ENCODE measurements around the gene SLAMF9. TPM values are rescaled to one million over a fixed set of nuclear protein-coding genes. Genes with fewer than 3 reads are reported as not detected.

SLAMF9 gene
- total and polyA plus RNA-seq, 11 donors, result 0.24 to 0.88 TPM; not detected in 9

DNA sequence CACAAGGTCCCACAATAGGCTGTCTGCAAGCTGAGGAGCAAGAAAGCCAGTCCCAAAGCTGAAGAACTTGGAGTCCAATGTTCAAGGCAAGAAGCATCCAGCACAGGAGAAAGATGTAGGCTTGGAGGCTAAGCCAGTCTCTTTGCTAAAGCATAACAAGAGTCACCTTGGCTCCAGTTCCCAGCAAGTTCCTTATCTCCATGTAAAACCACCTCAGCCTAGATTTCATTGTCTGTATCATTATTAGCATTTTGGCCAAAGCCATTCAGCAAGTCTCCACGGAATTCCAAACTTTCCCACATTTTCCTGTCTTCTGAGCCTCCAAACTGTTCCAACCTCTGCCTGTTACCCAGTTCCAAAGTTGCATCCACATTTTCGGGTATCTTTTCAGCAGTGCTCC, 40.9 kb upstream of the SLAMF9 start:
- Histone ChIP-seq H3K27ac (no peak overlapping the region), H3K9me3 (no peaks in the 10 kb centered on the region), H3K36me3 (no peaks in the 10 kb centered on the region), H3K27me3 (no peaks in the 10 kb centered on the region), H3K4me3 (no peak overlapping the region), H3K4me1 (peaks cover 0 to 14% (median 0%) of the 10 kb centered on the region in 12 donors)
- intact Hi-C loops (cut with DNase I), result no loop called here
- TF ChIP-seq, protein P1, sequence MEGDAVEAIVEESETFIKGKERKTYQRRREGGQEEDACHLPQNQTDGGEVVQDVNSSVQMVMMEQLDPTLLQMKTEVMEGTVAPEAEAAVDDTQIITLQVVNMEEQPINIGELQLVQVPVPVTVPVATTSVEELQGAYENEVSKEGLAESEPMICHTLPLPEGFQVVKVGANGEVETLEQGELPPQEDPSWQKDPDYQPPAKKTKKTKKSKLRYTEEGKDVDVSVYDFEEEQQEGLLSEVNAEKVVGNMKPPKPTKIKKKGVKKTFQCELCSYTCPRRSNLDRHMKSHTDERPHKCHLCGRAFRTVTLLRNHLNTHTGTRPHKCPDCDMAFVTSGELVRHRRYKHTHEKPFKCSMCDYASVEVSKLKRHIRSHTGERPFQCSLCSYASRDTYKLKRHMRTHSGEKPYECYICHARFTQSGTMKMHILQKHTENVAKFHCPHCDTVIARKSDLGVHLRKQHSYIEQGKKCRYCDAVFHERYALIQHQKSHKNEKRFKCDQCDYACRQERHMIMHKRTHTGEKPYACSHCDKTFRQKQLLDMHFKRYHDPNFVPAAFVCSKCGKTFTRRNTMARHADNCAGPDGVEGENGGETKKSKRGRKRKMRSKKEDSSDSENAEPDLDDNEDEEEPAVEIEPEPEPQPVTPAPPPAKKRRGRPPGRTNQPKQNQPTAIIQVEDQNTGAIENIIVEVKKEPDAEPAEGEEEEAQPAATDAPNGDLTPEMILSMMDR (IDR thresholded peaks at IDR 0.05), result no peak
- TF ChIP-seq POLR2A (IDR thresholded peaks at IDR 0.05), result no peak
- WGBS, 4 donors, result 80 to 90% (median 85%) methylated on average over 2 of the region's 2 CpGs
- ATAC-seq (no peak), DNase-seq (no peak)

DNA sequence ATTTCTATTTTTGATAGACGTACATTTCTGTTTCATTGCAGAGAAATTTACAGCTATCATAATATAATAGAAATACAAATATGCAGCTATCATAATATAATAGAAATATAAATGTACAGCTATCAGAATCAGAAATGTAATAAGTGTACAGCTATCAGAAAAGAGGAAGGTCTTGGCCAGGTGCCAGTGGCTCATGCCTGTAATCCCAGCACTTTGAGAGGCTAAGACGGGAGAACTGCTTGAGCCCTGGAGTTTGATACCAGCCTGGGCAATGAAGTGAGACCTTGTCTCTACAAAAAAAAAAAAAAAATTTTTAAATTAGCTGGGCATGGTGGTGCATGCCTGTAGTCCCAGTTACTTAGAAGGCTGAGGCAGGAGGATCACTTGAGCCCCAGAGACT, 39.9 kb upstream of the SLAMF9 start:
- TF ChIP-seq, protein P1 (IDR thresholded peaks at IDR 0.05), result no peak
- no peak for TF ChIP-seq POLR2A (IDR thresholded peaks at IDR 0.05)
- Histone ChIP-seq H3K4me1 (peaks cover 0 to 14% (median 0%) of the 10 kb centered on the region in 12 donors), H3K9me3 (no peaks in the 10 kb centered on the region), H3K27ac (no peak overlapping the region), H3K4me3 (no peak overlapping the region), H3K27me3 (peaks cover 0 to 5% (median 0%) of the 10 kb centered on the region in 9 donors), H3K36me3 (no peaks in the 10 kb centered on the region)
- WGBS, 4 donors, result 35 to 79% (median 52%) methylated on average over 2 of the region's 2 CpGs
- intact Hi-C loops (cut with DNase I), result no loop called here
- ATAC-seq (no peak), DNase-seq (peak in 1 of 5 donors; percentile 40)

DNA sequence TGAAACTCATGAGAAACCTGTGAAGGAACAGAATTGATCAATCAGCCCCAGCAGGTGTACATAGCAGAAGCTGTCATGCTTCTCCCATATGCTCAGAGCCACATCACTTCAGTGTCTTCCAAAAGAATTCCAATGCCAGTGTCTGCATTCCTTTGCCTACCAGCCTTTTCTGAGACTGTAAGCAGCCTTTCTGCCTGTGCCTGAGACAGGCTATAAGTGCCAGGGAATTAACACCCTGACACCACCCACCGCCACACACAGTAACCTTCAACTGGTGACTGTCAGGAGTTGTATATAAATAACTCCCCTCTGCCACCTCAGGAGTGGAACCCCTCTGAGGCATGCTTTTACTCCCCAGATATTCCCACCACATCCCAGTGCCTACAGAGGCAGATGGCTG, 38.1 kb upstream of the SLAMF9 start:
- Histone ChIP-seq H3K4me1 (peaks cover 0 to 14% (median 0%) of the 10 kb centered on the region in 12 donors), H3K27me3 (peaks cover 0 to 5% (median 0%) of the 10 kb centered on the region in 9 donors), H3K36me3 (no peaks in the 10 kb centered on the region), H3K4me3 (no peak overlapping the region), H3K27ac (no peak overlapping the region), H3K9me3 (no peaks in the 10 kb centered on the region)
- intact Hi-C loops (cut with DNase I), result no loop called here
- ATAC-seq, result peak in 3 of 4 donors; percentile 61 to 77 (median 75)
- DNase-seq, result peak in 1 of 5 donors; percentile 13
- no peak for TF ChIP-seq POLR2A (IDR thresholded peaks at IDR 0.05)
- TF ChIP-seq, protein P1 (IDR thresholded peaks at IDR 0.05), result no peak
- 34 to 75% (median 47%) methylated on average over 1 of the region's 1 CpG for WGBS, 4 donors

DNA sequence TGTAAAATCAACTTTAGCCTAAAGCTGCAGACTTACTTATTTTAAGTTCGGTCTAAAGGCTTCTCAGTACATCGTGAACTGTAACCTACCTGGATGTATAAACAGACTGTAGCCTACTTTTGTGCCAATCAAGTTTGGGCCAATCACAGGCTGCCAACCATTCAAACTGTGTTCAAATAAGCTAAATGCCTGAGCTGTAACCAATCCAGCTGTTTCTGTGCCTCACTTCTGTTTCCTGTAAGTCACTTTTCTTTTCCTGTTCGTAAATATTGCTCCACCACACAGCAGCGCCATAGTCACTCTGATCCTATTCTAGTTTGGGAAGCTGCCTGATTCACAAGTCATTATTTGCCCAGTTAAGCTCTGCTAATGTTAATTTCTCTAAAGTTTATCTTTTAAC, 37.5 kb upstream of the SLAMF9 start:
- peak in 1 of 4 donors; percentile 12 for ATAC-seq
- WGBS, 4 donors, result 70 to 82% (median 73%) methylated on average over 4 of the region's 4 CpGs
- intact Hi-C loops (cut with DNase I), result no loop called here

More for the DNA sequence above, 37.5 kb upstream of the SLAMF9 start:
- peaks cover 0 to 13% (median 0%) of the 10 kb centered on the region in 12 donors for H3K4me1 ChIP-seq
- H3K36me3 ChIP-seq, result no peaks in the 10 kb centered on the region
- H3K4me3 ChIP-seq, result no peak overlapping the region
- peaks cover 0 to 5% (median 0%) of the 10 kb centered on the region in 9 donors for H3K27me3 ChIP-seq
- DNase-seq, result no peak
- H3K9me3 ChIP-seq, result no peaks in the 10 kb centered on the region
- H3K27ac ChIP-seq, result no peak overlapping the region
- no peak for TF ChIP-seq POLR2A (IDR thresholded peaks at IDR 0.05)
- TF ChIP-seq, protein P1 (IDR thresholded peaks at IDR 0.05), result no peak
